ENCODE data around the gene RFNG. TPM values are rescaled to one million over a fixed set of nuclear protein-coding genes. Genes with fewer than 3 reads are reported as not detected.

RFNG gene
- total and polyA plus RNA-seq, 2 of the 13 experiments (the other 11 are each of a cell fraction or from before 2014, with no cell fraction given): 61.4 to 64.0 TPM

DNA sequence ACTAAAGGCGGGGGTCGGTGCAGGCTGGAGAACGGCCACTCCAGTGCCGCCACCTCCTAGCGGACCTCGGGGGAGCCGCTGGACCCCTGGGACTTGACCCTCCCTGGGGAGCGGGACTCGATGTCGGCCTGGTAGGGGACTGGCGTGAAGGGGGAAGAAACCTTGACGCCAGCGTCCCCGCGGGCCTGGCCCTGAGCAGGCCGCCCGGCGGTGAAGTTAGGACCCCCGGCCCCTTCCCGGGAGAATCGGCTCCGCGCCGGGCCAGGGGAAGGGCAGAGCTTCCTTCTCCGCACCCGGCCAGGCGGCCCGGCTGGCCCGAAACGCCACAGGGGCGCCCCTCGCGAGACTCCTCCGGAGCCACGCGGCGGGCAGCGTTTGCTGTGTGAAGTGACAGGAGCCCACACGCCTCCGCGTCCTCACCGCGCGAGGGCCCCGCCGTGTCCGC, 13.6 kb upstream of the RFNG start (continued):
- TF ChIP-seq ZNF142 (CRISPR knock-in tag; IDR thresholded peaks at IDR 0.05) (peak; percentile 18), MEIS2 (CRISPR knock-in tag; IDR thresholded peaks at IDR 0.05) (peak; percentile 10), HDAC2 (CRISPR knock-in tag; IDR thresholded peaks at IDR 0.05) (no peak), GMEB1 (CRISPR knock-in tag; IDR thresholded peaks at IDR 0.05; ENCODE audit: borderline replicate concordance) (no peak), SP4 (CRISPR knock-in tag; IDR thresholded peaks at IDR 0.05) (no peak; the same call in 1 of the 2 replicates), SRSF4 (IDR thresholded peaks at IDR 0.05; ENCODE audit: low read depth, low read length, poor library complexity, severe bottlenecking) (no peak), SKI (IDR thresholded peaks at IDR 0.05; ENCODE audit: partially characterized antibody) (no peak), RBFOX2 (IDR thresholded peaks at IDR 0.05; ENCODE audit: low read depth, low read length) (peak; percentile 46), JUND (CRISPR knock-in tag; IDR thresholded peaks at IDR 0.05) (no peak), ZNF207 (IDR thresholded peaks at IDR 0.05; ENCODE audit: borderline replicate concordance) (no peak), KAT7 (CRISPR knock-in tag; IDR thresholded peaks at IDR 0.05; ENCODE audit: borderline replicate concordance) (no peak; the same call in 1 of the 2 replicates), NFYC (CRISPR knock-in tag; IDR thresholded peaks at IDR 0.05) (no peak), CEBPZ (IDR thresholded peaks at IDR 0.05; ENCODE audit: low read length) (no peak), ZNF570 (CRISPR knock-in tag; IDR thresholded peaks at IDR 0.05; ENCODE audit: borderline replicate concordance) (no peak), ZBTB25 (CRISPR knock-in tag; IDR thresholded peaks at IDR 0.05) (no peak)
- TF ChIP-seq, protein P1, sequence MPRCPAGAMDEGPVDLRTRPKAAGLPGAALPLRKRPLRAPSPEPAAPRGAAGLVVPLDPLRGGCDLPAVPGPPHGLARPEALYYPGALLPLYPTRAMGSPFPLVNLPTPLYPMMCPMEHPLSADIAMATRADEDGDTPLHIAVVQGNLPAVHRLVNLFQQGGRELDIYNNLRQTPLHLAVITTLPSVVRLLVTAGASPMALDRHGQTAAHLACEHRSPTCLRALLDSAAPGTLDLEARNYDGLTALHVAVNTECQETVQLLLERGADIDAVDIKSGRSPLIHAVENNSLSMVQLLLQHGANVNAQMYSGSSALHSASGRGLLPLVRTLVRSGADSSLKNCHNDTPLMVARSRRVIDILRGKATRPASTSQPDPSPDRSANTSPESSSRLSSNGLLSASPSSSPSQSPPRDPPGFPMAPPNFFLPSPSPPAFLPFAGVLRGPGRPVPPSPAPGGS (CRISPR knock-in tag; IDR thresholded peaks at IDR 0.05): no peak; the same call in 1 of the 2 replicates
